HS-27A (cell line): ENCODE measurements around the gene ZNF473.

Source experiments
- DNase-seq: peaks from one replicate; pipeline ENCODE4 v3.0.0-alpha.2; 2012; ENCODE audit warnings: low read depth, missing footprints

Gene ZNF473

GRCh38 chr19:50025794-50026549 is at the start of gene ZNF473:
Gene ZNF473, plus strand, starts transcription at chr19:50026005. Its CDS starts 5,078 bp downstream, at chr19:50031083.
- DNase-seq: no peak

GRCh38 chr19:49976496-49976895 is 49.3 kb upstream of the ZNF473 start:
- no peak for DNase-seq

GRCh38 chr19:49977076-49977475 is 48.7 kb upstream of the ZNF473 start:
- DNase-seq: no peak

GRCh38 chr19:49977881-49978280 is 47.9 kb upstream of the ZNF473 start:
- no peak for DNase-seq

GRCh38 chr19:49978324-49978723 is 47.5 kb upstream of the ZNF473 start:
- DNase-seq: no peak

- no peak for DNase-seq
Measured at GRCh38 chr19:49981603-49982593, 43.9 kb upstream of the ZNF473 start.

GRCh38 chr19:49983645-49984229 is 42.1 kb upstream of the ZNF473 start:
- no peak for DNase-seq

- no peak for DNase-seq
Measured at GRCh38 chr19:49984491-49984890, 41.3 kb upstream of the ZNF473 start.

GRCh38 chr19:49985871-49986270 is 39.9 kb upstream of the ZNF473 start:
- DNase-seq: no peak

- DNase-seq: no peak
Measured at GRCh38 chr19:49986354-49986753, 39.5 kb upstream of the ZNF473 start.

GRCh38 chr19:49987159-49987698 is 38.6 kb upstream of the ZNF473 start:
- DNase-seq: peak; percentile 70

GRCh38 chr19:49988007-49988406 is 37.8 kb upstream of the ZNF473 start:
- DNase-seq: no peak

GRCh38 chr19:49988433-49988832 is 37.4 kb upstream of the ZNF473 start:
- DNase-seq: no peak

GRCh38 chr19:49997709-49998108 is 28.1 kb upstream of the ZNF473 start:
- no peak for DNase-seq

- no peak for DNase-seq
Measured at GRCh38 chr19:49999371-50000010, 26.3 kb upstream of the ZNF473 start.

- DNase-seq: no peak
Measured at GRCh38 chr19:50000038-50000840, 25.6 kb upstream of the ZNF473 start.

- no peak for DNase-seq
Measured at GRCh38 chr19:50000841-50001557, 24.8 kb upstream of the ZNF473 start.

- DNase-seq: no peak
Measured at GRCh38 chr19:50001775-50002174, 24.0 kb upstream of the ZNF473 start.

GRCh38 chr19:50002386-50002960 is 23.3 kb upstream of the ZNF473 start:
- no peak for DNase-seq

GRCh38 chr19:50003254-50003788 is 22.5 kb upstream of the ZNF473 start:
- DNase-seq: no peak
